VCaP (cell line): ENCODE results near the gene CSRP3.

Source experiments
- H3K27ac ChIP-seq: fragments of 450-650 bp; 2 replicates; pipeline ENCODE4 v1.5.1; 2017
- TF ChIP-seq, protein P1 (sequence below): fragments of 450-650 bp; conservative IDR thresholded peaks from 2 replicates; pipeline ENCODE4 v1.5.1; 2017; ENCODE audit warnings: mild to moderate bottlenecking, moderate library complexity

The CSRP3 gene

DNA sequence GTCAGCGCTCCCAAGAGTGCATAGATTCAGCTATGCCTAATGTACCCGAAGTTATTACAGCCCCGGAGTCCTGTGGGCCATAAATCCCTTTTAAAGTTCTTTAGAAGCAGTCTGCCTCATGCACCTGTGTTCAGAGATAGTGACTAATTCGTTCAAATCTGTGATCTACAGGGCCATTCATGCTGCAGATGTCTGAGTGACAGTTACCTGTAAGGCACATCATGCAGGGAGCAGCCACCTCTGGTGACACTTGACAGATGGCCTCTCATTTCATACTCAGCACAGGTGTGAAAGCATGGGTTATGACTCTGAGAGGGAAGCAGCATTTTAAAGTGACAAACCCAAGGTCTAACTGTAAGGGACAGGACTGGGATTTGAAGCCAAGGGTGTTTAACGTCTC lies 41.4 kb upstream of the CSRP3 start:
- H3K27ac ChIP-seq = no peak overlapping the region
- TF ChIP-seq, protein P1, sequence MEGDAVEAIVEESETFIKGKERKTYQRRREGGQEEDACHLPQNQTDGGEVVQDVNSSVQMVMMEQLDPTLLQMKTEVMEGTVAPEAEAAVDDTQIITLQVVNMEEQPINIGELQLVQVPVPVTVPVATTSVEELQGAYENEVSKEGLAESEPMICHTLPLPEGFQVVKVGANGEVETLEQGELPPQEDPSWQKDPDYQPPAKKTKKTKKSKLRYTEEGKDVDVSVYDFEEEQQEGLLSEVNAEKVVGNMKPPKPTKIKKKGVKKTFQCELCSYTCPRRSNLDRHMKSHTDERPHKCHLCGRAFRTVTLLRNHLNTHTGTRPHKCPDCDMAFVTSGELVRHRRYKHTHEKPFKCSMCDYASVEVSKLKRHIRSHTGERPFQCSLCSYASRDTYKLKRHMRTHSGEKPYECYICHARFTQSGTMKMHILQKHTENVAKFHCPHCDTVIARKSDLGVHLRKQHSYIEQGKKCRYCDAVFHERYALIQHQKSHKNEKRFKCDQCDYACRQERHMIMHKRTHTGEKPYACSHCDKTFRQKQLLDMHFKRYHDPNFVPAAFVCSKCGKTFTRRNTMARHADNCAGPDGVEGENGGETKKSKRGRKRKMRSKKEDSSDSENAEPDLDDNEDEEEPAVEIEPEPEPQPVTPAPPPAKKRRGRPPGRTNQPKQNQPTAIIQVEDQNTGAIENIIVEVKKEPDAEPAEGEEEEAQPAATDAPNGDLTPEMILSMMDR = no peak

DNA sequence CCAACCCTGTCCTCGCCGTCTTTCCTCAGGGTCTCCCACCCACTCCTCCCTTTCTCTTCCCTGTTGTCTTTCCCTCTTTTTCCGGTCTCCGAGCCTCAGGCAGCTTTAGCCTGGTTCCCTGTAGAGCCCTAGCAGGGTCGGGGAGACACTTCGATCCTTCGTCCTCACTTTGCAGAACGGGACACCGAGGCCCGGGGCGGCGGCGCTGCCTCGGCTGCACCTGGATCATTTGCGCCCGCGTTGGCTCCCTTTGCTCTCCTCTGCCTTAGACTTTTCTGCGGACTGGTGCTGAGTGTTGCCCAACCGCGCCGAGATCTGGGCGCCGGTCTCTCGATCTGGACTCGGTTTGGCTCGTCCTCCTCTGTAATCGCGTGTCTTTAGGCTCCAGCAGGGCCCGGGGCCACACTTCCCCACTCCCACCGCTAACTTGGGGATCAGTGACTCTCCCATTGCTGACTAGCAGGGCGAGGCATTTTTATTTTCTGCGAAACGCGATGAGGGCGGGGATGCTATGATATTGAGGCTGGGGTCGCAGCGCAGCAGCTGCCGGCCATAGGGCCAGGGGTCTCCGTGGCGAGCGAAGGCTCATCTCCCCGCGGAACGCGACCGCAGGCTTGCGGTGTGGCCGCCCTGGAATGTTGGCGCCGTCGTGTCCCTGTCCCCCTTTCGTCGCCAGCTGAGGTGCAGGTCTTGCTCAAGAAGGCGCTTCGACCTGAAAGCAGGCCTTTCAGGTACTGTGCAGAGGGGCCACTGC lies 40.6 kb upstream of the CSRP3 start:
- TF ChIP-seq, protein P1 = no peak
- no peak overlapping the region for H3K27ac ChIP-seq

DNA sequence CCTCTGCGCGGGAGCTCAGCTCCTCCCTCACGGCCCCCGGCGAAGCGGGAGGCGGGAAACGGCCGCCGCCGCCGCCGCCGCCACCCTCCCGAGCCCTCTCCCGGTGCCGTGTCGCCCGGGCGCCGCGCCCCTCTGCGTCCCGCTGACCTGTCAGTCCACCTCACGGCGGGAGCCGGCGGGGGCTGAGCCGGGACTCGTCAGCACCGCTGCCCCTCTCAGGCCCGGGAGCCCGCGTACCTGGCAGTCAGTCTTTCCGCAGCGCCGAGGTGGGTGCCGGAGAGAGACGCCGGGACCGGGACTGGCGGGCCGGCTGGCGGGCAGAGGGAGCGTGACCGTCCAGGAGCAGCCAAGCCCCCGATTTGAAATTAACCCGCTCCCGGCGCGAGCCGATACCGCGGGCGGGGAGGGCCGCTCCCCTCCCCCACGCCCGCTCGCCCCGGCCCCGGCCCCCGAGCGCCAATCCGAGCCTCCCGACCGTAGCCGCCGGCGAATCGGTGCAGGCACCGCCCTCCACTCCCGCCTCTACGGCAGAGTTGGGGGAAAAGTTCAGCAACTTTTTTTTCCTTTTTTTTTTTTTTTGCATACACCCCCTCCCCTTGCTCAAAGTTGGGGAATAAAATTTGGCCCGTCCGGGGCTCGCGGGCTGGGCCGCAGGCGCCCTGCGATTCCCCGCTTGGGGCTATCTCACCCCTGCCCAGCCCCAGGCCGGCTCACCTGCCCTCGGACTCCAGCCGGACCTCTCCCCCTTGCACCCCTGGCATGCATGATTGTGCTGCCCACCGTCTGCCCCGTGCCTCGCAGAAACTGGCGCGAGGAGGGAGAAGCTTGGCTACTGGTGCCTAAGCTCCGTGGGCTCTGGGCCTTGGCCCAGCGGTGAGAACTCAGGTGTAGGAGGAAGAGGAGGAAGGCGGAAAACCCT lies 39.7 kb upstream of the CSRP3 start:
- TF ChIP-seq, protein P1 = no peak
- peak overlapping the region; percentile 62; the same call in 1 of the 2 replicates for H3K27ac ChIP-seq

DNA sequence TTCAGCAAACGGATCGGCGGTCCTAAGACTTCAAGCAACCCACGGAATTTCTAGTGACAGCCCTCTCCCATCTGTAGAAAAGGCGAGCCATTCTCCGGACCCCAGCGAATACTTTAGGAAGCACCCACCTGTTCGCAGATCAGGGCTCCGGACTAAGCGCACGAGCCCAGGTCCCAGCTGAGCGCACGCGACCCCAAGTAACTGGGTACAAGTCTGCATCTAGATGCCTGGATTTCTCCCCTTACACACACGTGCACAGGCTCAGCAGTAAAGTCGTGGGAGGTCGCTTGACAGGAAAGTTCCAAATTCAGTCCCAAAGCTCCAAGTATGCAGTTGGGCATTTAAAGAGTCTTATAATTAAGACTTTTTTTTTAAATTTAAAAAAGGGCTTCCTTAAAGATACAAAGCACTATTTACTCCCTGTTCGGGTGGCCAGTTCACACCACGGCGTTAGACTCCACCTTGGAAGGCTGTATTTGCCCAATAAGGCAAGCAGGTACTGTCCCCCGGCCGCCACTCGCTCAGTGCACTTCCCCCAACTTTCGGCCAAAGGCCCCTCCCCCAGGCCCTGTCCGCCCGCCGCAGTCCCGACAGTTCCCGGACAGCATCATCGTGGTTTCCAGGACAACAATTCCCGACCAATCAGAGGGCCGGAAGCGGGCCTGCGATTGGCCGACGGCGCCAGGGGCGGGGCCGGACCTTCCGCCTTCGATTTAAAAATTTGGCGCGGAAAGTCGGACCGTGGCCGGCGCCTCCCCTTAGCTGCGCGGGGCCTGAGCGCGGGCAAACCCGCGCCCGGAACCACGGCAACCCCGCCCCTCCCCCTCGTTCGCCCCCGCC lies 38.9 kb upstream of the CSRP3 start, which contains the start of gene E2F8:
E2F8 (minus strand) TSS at position 526 of the 840 bp plus-strand sequence. CDS start 824 bp downstream, outside the sequence.
- peak within 1 kb of the TSS; percentile 62 for H3K27ac ChIP-seq
- TF ChIP-seq, protein P1 = no peak

DNA sequence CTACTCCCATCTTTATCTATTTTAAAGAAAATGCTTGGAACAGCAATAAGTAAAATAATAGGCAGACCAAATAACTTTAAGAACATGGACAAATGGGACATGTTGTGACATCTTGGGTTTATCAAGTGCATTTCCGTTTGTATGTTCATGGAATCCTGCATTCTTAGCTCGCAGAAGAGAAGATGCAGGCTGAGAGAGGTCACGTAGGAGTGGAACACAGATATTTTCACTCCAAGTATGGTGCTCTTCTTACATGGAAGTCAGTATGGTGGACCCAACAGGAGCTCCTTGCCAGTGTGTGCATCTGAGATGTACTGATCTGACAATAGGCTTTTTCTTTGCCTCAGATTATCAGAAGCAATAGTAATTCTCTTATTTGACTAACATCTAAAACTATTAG lies 37.3 kb upstream of the CSRP3 start:
- TF ChIP-seq, protein P1 = no peak
- H3K27ac ChIP-seq = no peak overlapping the region

DNA sequence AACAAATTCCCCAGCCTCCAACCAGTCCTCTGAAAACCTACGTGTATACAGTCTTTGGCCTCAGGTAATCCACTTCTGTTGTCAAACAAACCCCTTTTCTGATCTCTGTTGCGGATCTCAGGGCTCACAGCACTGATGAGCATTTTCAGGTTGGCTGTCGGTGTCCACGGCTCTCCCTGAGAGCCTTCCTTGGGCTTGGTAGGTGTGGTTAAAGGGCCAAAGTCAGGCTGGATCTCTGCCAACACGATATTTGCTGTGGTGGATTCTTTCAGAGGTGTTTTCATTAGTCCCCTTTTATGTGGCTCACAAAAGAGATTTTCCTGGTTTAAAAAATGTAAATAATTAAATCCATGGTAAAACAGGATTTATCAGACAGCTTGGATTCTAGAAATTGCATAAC lies 36.0 kb upstream of the CSRP3 start:
- TF ChIP-seq, protein P1 = no peak
- no peak overlapping the region for H3K27ac ChIP-seq
